ENCODE data around the gene LAMB1. TPM values are rescaled to one million over a fixed set of nuclear protein-coding genes. Genes with fewer than 3 reads are reported as not detected.

The LAMB1 gene
- total RNA-seq, 1 experiment from 2014 or later, result 32.0 TPM

DNA sequence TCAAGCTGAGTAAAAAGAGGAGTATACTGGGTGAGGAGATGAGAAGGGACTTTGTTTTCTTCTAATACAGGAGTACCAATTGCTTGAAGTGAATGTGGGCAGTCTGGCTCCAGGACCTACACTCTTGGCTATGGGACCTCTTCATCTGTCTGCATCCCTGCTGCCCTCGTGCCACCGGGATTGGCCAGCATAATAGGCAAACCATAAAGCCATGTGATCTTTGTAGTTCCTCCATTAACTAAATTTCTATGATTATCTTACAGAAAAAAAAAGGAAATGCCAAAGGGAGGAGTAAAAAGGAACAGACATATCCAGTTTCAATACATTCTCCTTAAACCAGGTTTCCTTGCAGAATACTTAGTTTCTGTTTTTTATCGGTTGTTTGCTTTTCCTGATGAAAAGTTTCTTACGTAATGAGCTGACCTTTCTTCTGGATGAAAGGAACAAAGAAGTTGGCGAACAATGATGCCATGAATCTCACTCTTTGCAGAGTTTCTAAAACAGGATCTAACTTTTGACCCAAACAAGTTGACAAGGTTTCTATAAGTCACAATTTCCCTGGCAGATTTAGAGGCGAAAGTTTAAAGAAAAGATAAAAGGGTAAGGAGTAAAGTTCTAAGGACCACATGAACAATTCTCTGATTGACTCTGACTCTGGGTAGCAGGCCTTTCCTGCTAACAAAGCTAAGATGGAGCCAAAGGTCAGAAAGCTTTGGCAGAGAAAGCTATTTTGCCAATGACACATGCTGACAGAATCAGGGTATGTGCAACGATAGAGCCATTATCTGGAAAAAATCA is 54.1 kb downstream of the LAMB1 start:
- Histone ChIP-seq H3K4me1 (ENCODE audit: control insufficient read depth in 1 of 2, insufficient read depth in 2 of 2, low read length in 2 of 2) (peaks cover 22 to 46% of the 10 kb centered on the region in 2 experiments), H3K4me3 (replicated peaks in 1 of 2; ENCODE audit: low read depth in 1 of 2, low read length in 2 of 2) (no peak overlapping the region), H3K4me2 (ENCODE audit: low read length) (peak overlapping the region; percentile 46), H3K9me2 (ENCODE audit: insufficient read depth) (no peaks in the 10 kb centered on the region), H4K20me1 (ENCODE audit: insufficient read depth) (no peaks in the 10 kb centered on the region), H3K36me3 (ENCODE audit: control insufficient read depth in 1 of 2, insufficient read depth in 2 of 2, low read length in 2 of 2) (0 out of 4 replicates have a peak, but pooled peaks cover 0 to 6% of the 10 kb centered on the region in 2 experiments), H3K9ac (ENCODE audit: low read length) (no peak overlapping the region), H3K9me3 (ENCODE audit: control insufficient read depth in 1 of 2, insufficient read depth in 1 of 2, low read depth in 1 of 2, low read length in 2 of 2) (no peaks in the 10 kb centered on the region), H3K27ac (ENCODE audit: low read depth, low read length) (peak overlapping the region; percentile 51), H3K27me3 (ENCODE audit: insufficient read depth, low read length) (no peaks in the 10 kb centered on the region), H2AFZ (ENCODE audit: low read depth, low read length, poor library complexity, severe bottlenecking) (no peak overlapping the region), H3K79me2 (ENCODE audit: insufficient read depth, low read length) (no peaks in the 10 kb centered on the region)
- POLR2A ChIA-PET, result no interaction called here
- CTCF ChIA-PET, result interaction anchor here (1.1 kb wide), 1 partner anchor 197 kb away, joined by 3 read pairs; no protein-coding TSS in a partner anchor
- RAD21 ChIA-PET (ENCODE audit: low non-redundant PET in 1 of 2, low total read pairs in 2 of 2, uncharacterized antibody in 2 of 2, unreplicated experiment in 2 of 2), result no interaction called here
- intact Hi-C loops (cut with micrococcal nuclease), result no loop called here
- ATAC-seq (peak; percentile 83), DNase-seq (ENCODE audit: low read depth, low spot score) (peak; percentile 54)
- no TSS peak for BruUV-seq (replicated peaks)
- TF ChIP-seq SRF (IDR thresholded peaks at IDR 0.05; ENCODE audit: low read depth) (no peak), ZNF274 (IDR thresholded peaks at IDR 0.05; ENCODE audit: low read depth, low read length) (no peak), EZH2 (IDR thresholded peaks at IDR 0.05) (no peak), POLR2A (IDR thresholded peaks at IDR 0.05; ENCODE audit: borderline replicate concordance, extremely low read depth, insufficient read depth, insufficient read length) (no peak), SP1 (IDR thresholded peaks at IDR 0.05; ENCODE audit: low read depth) (0 out of 2 replicates have a peak, but pooled peaks have one; percentile 9), ELF1 (IDR thresholded peaks at IDR 0.05; ENCODE audit: borderline replicate concordance, low read depth) (no peak), EGR1 (IDR thresholded peaks at IDR 0.05; ENCODE audit: low read depth) (no peak), RAD21 (IDR thresholded peaks at IDR 0.05; ENCODE audit: low read depth) (peak; percentile 4; the same call in 1 of the 2 replicates), SIN3A (IDR thresholded peaks at IDR 0.05; ENCODE audit: low read depth) (peak; percentile 27; the same call in 1 of the 2 replicates), TCF7L2 (IDR thresholded peaks at IDR 0.05; ENCODE audit: borderline replicate concordance, extremely low read depth, insufficient read depth, insufficient read length) (no peak), YY1 (IDR thresholded peaks at IDR 0.05; ENCODE audit: extremely low read depth, insufficient replicate concordance, low read depth, low read length) (no peak), CEBPB (IDR thresholded peaks at IDR 0.05; ENCODE audit: low read depth) (peak; percentile 42; the same call in 1 of the 2 replicates), EZH2phosphoT487 (IDR thresholded peaks at IDR 0.05; ENCODE audit: borderline replicate concordance) (no peak), POLR2AphosphoS5 (IDR thresholded peaks at IDR 0.05; ENCODE audit: low read depth, low read length) (no peak), ZFX (IDR thresholded peaks at IDR 0.05) (no peak)
- TF ChIP-seq, protein P1, sequence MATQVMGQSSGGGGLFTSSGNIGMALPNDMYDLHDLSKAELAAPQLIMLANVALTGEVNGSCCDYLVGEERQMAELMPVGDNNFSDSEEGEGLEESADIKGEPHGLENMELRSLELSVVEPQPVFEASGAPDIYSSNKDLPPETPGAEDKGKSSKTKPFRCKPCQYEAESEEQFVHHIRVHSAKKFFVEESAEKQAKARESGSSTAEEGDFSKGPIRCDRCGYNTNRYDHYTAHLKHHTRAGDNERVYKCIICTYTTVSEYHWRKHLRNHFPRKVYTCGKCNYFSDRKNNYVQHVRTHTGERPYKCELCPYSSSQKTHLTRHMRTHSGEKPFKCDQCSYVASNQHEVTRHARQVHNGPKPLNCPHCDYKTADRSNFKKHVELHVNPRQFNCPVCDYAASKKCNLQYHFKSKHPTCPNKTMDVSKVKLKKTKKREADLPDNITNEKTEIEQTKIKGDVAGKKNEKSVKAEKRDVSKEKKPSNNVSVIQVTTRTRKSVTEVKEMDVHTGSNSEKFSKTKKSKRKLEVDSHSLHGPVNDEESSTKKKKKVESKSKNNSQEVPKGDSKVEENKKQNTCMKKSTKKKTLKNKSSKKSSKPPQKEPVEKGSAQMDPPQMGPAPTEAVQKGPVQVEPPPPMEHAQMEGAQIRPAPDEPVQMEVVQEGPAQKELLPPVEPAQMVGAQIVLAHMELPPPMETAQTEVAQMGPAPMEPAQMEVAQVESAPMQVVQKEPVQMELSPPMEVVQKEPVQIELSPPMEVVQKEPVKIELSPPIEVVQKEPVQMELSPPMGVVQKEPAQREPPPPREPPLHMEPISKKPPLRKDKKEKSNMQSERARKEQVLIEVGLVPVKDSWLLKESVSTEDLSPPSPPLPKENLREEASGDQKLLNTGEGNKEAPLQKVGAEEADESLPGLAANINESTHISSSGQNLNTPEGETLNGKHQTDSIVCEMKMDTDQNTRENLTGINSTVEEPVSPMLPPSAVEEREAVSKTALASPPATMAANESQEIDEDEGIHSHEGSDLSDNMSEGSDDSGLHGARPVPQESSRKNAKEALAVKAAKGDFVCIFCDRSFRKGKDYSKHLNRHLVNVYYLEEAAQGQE (IDR thresholded peaks at IDR 0.05; ENCODE audit: low read depth), result no peak
- TF ChIP-seq, protein P2, sequence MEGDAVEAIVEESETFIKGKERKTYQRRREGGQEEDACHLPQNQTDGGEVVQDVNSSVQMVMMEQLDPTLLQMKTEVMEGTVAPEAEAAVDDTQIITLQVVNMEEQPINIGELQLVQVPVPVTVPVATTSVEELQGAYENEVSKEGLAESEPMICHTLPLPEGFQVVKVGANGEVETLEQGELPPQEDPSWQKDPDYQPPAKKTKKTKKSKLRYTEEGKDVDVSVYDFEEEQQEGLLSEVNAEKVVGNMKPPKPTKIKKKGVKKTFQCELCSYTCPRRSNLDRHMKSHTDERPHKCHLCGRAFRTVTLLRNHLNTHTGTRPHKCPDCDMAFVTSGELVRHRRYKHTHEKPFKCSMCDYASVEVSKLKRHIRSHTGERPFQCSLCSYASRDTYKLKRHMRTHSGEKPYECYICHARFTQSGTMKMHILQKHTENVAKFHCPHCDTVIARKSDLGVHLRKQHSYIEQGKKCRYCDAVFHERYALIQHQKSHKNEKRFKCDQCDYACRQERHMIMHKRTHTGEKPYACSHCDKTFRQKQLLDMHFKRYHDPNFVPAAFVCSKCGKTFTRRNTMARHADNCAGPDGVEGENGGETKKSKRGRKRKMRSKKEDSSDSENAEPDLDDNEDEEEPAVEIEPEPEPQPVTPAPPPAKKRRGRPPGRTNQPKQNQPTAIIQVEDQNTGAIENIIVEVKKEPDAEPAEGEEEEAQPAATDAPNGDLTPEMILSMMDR (IDR thresholded peaks at IDR 0.05 in 2 of 3, conservative IDR thresholded peaks at IDR 0.05 in 1 of 3; ENCODE audit: borderline replicate concordance in 1 of 3, insufficient read depth in 1 of 3, low read depth in 2 of 3, low read length in 2 of 3), result no peak
- TF ChIP-seq, protein P3, sequence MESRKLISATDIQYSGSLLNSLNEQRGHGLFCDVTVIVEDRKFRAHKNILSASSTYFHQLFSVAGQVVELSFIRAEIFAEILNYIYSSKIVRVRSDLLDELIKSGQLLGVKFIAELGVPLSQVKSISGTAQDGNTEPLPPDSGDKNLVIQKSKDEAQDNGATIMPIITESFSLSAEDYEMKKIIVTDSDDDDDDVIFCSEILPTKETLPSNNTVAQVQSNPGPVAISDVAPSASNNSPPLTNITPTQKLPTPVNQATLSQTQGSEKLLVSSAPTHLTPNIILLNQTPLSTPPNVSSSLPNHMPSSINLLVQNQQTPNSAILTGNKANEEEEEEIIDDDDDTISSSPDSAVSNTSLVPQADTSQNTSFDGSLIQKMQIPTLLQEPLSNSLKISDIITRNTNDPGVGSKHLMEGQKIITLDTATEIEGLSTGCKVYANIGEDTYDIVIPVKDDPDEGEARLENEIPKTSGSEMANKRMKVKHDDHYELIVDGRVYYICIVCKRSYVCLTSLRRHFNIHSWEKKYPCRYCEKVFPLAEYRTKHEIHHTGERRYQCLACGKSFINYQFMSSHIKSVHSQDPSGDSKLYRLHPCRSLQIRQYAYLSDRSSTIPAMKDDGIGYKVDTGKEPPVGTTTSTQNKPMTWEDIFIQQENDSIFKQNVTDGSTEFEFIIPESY (IDR thresholded peaks at IDR 0.05; ENCODE audit: extremely low read depth, insufficient replicate concordance, low read length), result no peak
- TF ChIP-seq, protein P4, sequence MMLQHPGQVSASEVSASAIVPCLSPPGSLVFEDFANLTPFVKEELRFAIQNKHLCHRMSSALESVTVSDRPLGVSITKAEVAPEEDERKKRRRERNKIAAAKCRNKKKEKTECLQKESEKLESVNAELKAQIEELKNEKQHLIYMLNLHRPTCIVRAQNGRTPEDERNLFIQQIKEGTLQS (IDR thresholded peaks at IDR 0.05), result no peak

Measured in HCT116 (cell line).